ENCODE data around the gene ULK1. TPM values are rescaled to one million over a fixed set of nuclear protein-coding genes. Genes with fewer than 3 reads are reported as not detected.

ULK1 gene
- total and polyA plus RNA-seq, 2 of the 13 experiments (the other 11 are each of a cell fraction or from before 2014, with no cell fraction given), result 2.8 to 10.1 TPM

DNA sequence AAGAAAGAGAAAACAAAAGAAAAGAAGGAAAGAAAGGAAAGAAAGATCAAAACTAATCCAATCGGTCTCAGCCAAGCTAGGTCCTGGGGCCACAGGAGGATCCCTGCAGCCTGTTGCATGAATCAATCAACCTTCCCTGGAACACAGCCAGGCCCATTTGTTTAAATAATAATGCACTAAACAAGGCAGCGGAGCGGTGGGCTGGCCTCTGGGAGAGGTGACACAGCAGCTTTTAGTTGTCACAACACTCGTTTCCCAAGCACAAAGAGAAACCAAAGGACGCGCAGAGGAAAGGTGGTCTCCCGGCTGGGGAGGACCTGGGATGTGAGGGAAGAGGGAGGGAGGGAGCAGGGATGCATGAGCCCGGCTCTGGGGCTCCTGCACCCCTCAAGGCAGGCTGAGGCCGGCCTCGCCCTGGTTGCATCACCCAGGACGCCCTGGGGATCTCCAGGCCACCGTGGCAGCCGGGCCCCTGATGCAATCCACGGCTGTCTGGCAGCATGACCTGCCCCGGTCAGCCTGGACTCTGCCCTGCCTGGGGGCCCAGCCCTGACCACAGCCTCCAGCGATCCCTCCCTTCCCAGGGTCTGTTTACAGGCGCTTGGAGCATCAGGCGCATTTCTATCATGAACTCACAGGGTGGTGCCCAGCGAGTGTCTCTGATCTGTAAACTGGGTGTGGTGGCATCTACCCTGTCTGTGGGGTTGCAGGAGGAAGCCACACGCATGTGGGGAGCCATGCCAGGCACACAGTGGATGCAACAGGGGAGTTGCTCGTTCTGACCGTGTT is 33.8 kb upstream of the ULK1 start (continued):
- TF ChIP-seq, protein P1, sequence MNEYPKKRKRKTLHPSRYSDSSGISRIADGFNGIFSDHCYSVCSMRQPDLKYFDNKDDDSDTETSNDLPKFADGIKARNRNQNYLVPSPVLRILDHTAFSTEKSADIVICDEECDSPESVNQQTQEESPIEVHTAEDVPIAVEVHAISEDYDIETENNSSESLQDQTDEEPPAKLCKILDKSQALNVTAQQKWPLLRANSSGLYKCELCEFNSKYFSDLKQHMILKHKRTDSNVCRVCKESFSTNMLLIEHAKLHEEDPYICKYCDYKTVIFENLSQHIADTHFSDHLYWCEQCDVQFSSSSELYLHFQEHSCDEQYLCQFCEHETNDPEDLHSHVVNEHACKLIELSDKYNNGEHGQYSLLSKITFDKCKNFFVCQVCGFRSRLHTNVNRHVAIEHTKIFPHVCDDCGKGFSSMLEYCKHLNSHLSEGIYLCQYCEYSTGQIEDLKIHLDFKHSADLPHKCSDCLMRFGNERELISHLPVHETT (CRISPR knock-in tag; conservative IDR thresholded peaks at IDR 0.05), result peak; percentile 94
- TF ChIP-seq FOXO1 (CRISPR knock-in tag; IDR thresholded peaks at IDR 0.05) (peak; percentile 96), HOXD1 (CRISPR knock-in tag; IDR thresholded peaks at IDR 0.05) (no peak; the same call in 1 of the 2 replicates), RXRA (CRISPR knock-in tag; IDR thresholded peaks at IDR 0.05) (peak; percentile 99), NFYB (CRISPR knock-in tag; IDR thresholded peaks at IDR 0.05) (0 out of 2 replicates have a peak, but pooled peaks have one; percentile 22), GABPA (IDR thresholded peaks at IDR 0.05; ENCODE audit: low read depth, low read length) (no peak), GABPA (CRISPR knock-in tag; IDR thresholded peaks at IDR 0.05; ENCODE audit: low read depth) (no peak), ZNF263 (CRISPR knock-in tag; IDR thresholded peaks at IDR 0.05) (peak; percentile 99), MTF1 (CRISPR knock-in tag; IDR thresholded peaks at IDR 0.05) (no peak), FOXC1 (CRISPR knock-in tag; IDR thresholded peaks at IDR 0.05; ENCODE audit: borderline replicate concordance) (peak; percentile 84; the same call in 1 of the 2 replicates), CC2D1A (CRISPR knock-in tag; IDR thresholded peaks at IDR 0.05) (no peak), IKZF1 (IDR thresholded peaks at IDR 0.05) (no peak), ZFP82 (CRISPR knock-in tag; IDR thresholded peaks at IDR 0.05; ENCODE audit: borderline replicate concordance) (no peak), ZBTB8A (CRISPR knock-in tag; IDR thresholded peaks at IDR 0.05; ENCODE audit: borderline replicate concordance, low read depth) (no peak; the same call in 1 of the 2 replicates), ZNF235 (CRISPR knock-in tag; IDR thresholded peaks at IDR 0.05; ENCODE audit: borderline replicate concordance) (no peak), GFI1 (CRISPR knock-in tag; IDR thresholded peaks at IDR 0.05; ENCODE audit: borderline replicate concordance) (peak; percentile 82), LCORL (IDR thresholded peaks at IDR 0.05) (no peak), LCORL (CRISPR knock-in tag; IDR thresholded peaks at IDR 0.05) (peak; percentile 99), POLR2AphosphoS5 (IDR thresholded peaks at IDR 0.05; ENCODE audit: low read depth, low read length) (peak; percentile 60), ZNF619 (CRISPR knock-in tag; IDR thresholded peaks at IDR 0.05) (peak; percentile 92; the same call in 1 of the 2 replicates), ZNF772 (CRISPR knock-in tag; IDR thresholded peaks at IDR 0.05) (peak; percentile 95), RXRB (CRISPR knock-in tag; IDR thresholded peaks at IDR 0.05; ENCODE audit: borderline replicate concordance) (peak; percentile 98)
- TF ChIP-seq, protein P2, sequence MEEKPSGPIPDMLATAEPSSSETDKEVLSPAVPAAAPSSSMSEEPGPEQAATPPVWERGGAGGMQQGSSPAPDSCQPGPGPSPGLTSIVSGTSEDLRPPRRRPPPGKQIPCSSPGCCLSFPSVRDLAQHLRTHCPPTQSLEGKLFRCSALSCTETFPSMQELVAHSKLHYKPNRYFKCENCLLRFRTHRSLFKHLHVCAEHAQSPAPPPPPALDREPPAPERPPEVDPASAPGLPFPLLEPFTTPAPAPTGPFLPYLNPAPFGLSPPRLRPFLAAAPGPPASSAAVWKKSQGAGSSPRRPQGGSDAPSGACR (CRISPR knock-in tag; IDR thresholded peaks at IDR 0.05), result peak; percentile 96; the same call in 1 of the 2 replicates
- TF ChIP-seq, protein P3, sequence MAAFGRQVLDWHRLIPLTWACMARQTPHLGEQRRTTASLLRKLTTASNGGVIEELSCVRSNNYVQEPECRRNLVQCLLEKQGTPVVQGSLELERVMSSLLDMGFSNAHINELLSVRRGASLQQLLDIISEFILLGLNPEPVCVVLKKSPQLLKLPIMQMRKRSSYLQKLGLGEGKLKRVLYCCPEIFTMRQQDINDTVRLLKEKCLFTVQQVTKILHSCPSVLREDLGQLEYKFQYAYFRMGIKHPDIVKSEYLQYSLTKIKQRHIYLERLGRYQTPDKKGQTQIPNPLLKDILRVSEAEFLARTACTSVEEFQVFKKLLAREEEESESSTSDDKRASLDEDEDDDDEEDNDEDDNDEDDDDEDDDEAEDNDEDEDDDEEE (CRISPR knock-in tag; IDR thresholded peaks at IDR 0.05), result no peak
- TF ChIP-seq, protein P4, sequence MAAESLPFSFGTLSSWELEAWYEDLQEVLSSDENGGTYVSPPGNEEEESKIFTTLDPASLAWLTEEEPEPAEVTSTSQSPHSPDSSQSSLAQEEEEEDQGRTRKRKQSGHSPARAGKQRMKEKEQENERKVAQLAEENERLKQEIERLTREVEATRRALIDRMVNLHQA (CRISPR knock-in tag; IDR thresholded peaks at IDR 0.05), result peak; percentile 87; the same call in 1 of the 2 replicates
- TF ChIP-seq, protein P5, sequence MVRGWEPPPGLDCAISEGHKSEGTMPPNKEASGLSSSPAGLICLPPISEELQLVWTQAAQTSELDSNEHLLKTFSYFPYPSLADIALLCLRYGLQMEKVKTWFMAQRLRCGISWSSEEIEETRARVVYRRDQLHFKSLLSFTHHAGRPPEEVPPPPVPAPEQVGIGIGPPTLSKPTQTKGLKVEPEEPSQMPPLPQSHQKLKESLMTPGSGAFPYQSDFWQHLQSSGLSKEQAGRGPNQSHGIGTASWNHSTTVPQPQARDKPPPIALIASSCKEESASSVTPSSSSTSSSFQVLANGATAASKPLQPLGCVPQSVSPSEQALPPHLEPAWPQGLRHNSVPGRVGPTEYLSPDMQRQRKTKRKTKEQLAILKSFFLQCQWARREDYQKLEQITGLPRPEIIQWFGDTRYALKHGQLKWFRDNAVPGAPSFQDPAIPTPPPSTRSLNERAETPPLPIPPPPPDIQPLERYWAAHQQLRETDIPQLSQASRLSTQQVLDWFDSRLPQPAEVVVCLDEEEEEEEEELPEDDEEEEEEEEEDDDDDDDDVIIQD (CRISPR knock-in tag; IDR thresholded peaks at IDR 0.05; ENCODE audit: low read depth), result peak; percentile 37; the same call in 1 of the 2 replicates

Data from HepG2 (cell line).